K562 (cell line): ENCODE data around the gene PLK5.

Experiments used
- CBFB ChIP-seq: sonication (generic); formaldehyde crosslinking; IDR thresholded peaks from 2 replicates; pipeline ENCODE4 v1.4.0; 2020; ENCODE audit warnings: mild to moderate bottlenecking, missing genetic modification reagents
- CHD2 ChIP-seq: IDR thresholded peaks from 2 replicates; pipeline ENCODE4 v1.6.1; 2011; ENCODE audit warnings: low read depth, low read length
- CTCF ChIP-seq, 3 experiments: IDR thresholded peaks in 2 of 3; conservative IDR thresholded peaks in 1 of 3; 2 replicates each; pipeline ENCODE4 v1.5.1; 2011 to 2012; ENCODE audit warnings: low read length in 3 of 3, mild to moderate bottlenecking in 3 of 3, control low read depth in 2 of 3, improper control_type of control experiment in 1 of 3, inconsistent platforms in 1 of 3, low read depth in 1 of 3, mixed read lengths in 1 of 3, moderate library complexity in 1 of 3; ENCODE audit not compliant: insufficient read depth in 2 of 3
- EZH2 ChIP-seq: IDR thresholded peaks from 2 replicates; pipeline ENCODE4 v1.6.1; 2012; ENCODE audit warnings: low read depth, mild to moderate bottlenecking, inconsistent platforms, low read length, borderline replicate concordance
- MAFF ChIP-seq: IDR thresholded peaks from 2 replicates; pipeline ENCODE4 v1.6.1; 2012; ENCODE audit warnings: low read length, improper control_type of control experiment
- MYNN ChIP-seq, 2 experiments: sonication (generic); formaldehyde crosslinking in 1 of 2; IDR thresholded peaks; 2 replicates each; pipeline versions ENCODE4 v1.5.0 to v1.6.1; 2016 to 2020; ENCODE audit warnings: antibody characterized with exemption in 1 of 2, missing genetic modification reagents in 1 of 2
- ZNF354B ChIP-seq: fragments of 250-450 bp; sonication (Bioruptor Pico); IDR thresholded peaks from 2 replicates; pipeline ENCODE4 v1.4.0; 2020
- ZNF592 ChIP-seq: fragments of 450-650 bp; IDR thresholded peaks from 2 replicates; pipeline ENCODE4 v1.6.1; 2017; ENCODE audit warnings: antibody characterized with exemption, mild to moderate bottlenecking

- TF ChIP-seq MYNN (IDR thresholded peaks at IDR 0.05), result no peak
- TF ChIP-seq MYNN (CRISPR knock-in tag; IDR thresholded peaks at IDR 0.05), result no peak
- no peak for TF ChIP-seq CTCF (IDR thresholded peaks at IDR 0.05 in 2 of 3, conservative IDR thresholded peaks at IDR 0.05 in 1 of 3; ENCODE audit: insufficient read depth in 2 of 3, low read depth in 1 of 3, low read length in 3 of 3)
- TF ChIP-seq EZH2, result no peak
- no peak for TF ChIP-seq MAFF
- TF ChIP-seq ZNF354B (CRISPR knock-in tag), result no peak
- no peak for TF ChIP-seq ZNF592
- TF ChIP-seq CHD2, result no peak
- TF ChIP-seq CBFB, result no peak
Observed at GRCh38 chr19:1533510-1534150, 9.8 kb downstream of the PLK5 start.
